Parathyroid adenoma (tissue), 2 donors: Measurements from ENCODE around the gene LURAP1L.

ENCODE experiments used
- H2AFZ ChIP-seq: fragments of 300-600 bp; sonication (generic); one replicate; pipeline ENCODE4 v1.7.0; 2017; ENCODE audit warnings: antibody characterized with exemption, mild to moderate bottlenecking
- H3K27ac ChIP-seq: fragments of 300-600 bp; sonication (generic); one replicate; pipeline ENCODE4 v1.7.0; 2017
- H3K27me3 ChIP-seq: fragments of 300-600 bp; sonication (generic); one replicate; pipeline ENCODE4 v1.7.0; 2017; ENCODE audit warnings: low read length; ENCODE audit not compliant: control insufficient read depth, insufficient read depth
- H3K36me3 ChIP-seq: fragments of 300-600 bp; sonication (generic); one replicate; pipeline ENCODE4 v1.7.0; 2017; ENCODE audit warnings: low read length; ENCODE audit not compliant: control insufficient read depth, insufficient read depth
- H3K4me1 ChIP-seq: fragments of 300-600 bp; sonication (generic); one replicate; pipeline ENCODE4 v1.7.0; 2017; ENCODE audit warnings: control low read depth
- H3K4me2 ChIP-seq: fragments of 300-600 bp; sonication (generic); one replicate; pipeline ENCODE4 v1.7.0; 2017; ENCODE audit warnings: low read length
- H3K4me3 ChIP-seq: fragments of 300-600 bp; sonication (generic); one replicate; pipeline ENCODE4 v1.7.0; 2017; ENCODE audit warnings: low read depth, low read length
- H3K79me2 ChIP-seq: fragments of 300-600 bp; sonication (generic); one replicate; pipeline ENCODE4 v1.7.0; 2017; ENCODE audit warnings: control low read depth
- H3K9ac ChIP-seq: fragments of 300-600 bp; sonication (generic); one replicate; pipeline ENCODE4 v1.7.0; 2017; ENCODE audit warnings: mild to moderate bottlenecking
- H3K9me3 ChIP-seq: fragments of 300-600 bp; sonication (generic); one replicate; pipeline ENCODE4 v1.7.0; 2017; ENCODE audit warnings: low read length; ENCODE audit not compliant: control insufficient read depth
- CTCF ChIP-seq: fragments of 300-600 bp; sonication (generic); IDR thresholded peaks from one replicate; pipeline ENCODE4 v1.7.0; 2017; ENCODE audit warnings: antibody characterized with exemption, mild to moderate bottlenecking
- donor health status: primary hyperparathyroidism.

The LURAP1L gene

GRCh38 chr9:12847561-12847960 is 72.7 kb downstream of the LURAP1L start:
- no peak overlapping the region for H3K9ac ChIP-seq
- H3K4me2 ChIP-seq: no peak overlapping the region
- no peaks in the 10 kb centered on the region for H3K9me3 ChIP-seq
- H3K27me3 ChIP-seq: no peaks in the 10 kb centered on the region
- no peak overlapping the region for H3K4me3 ChIP-seq
- no peaks in the 10 kb centered on the region for H3K4me1 ChIP-seq
- no peak for TF ChIP-seq CTCF
- H3K27ac ChIP-seq: no peak overlapping the region
- no peak overlapping the region for H2AFZ ChIP-seq
- no peaks in the 10 kb centered on the region for H3K79me2 ChIP-seq
- no peaks in the 10 kb centered on the region for H3K36me3 ChIP-seq

- Histone ChIP-seq H3K4me3 (no peak overlapping the region), H3K9ac (no peak overlapping the region), H3K79me2 (no peaks in the 10 kb centered on the region), H3K36me3 (no peaks in the 10 kb centered on the region), H3K27me3 (no peaks in the 10 kb centered on the region), H3K4me2 (no peak overlapping the region), H3K9me3 (no peaks in the 10 kb centered on the region), H3K27ac (no peak overlapping the region), H3K4me1 (no peaks in the 10 kb centered on the region), H2AFZ (no peak overlapping the region)
- no peak for TF ChIP-seq CTCF
These were observed 74.7 kb downstream of the LURAP1L start for GRCh38 chr9:12849486-12850003.

- Histone ChIP-seq H3K27me3 (no peaks in the 10 kb centered on the region), H3K4me3 (no peak overlapping the region)
- no peak for TF ChIP-seq CTCF
These were observed 76.7 kb downstream of the LURAP1L start for GRCh38 chr9:12851341-12852090.

GRCh38 chr9:12853051-12853450 is 78.2 kb downstream of the LURAP1L start:
- no peaks in the 10 kb centered on the region for H3K9me3 ChIP-seq
- H3K4me2 ChIP-seq: no peak overlapping the region
- H3K9ac ChIP-seq: no peak overlapping the region
- H3K4me3 ChIP-seq: no peak overlapping the region
- no peak overlapping the region for H3K27ac ChIP-seq
- no peaks in the 10 kb centered on the region for H3K36me3 ChIP-seq
- no peak overlapping the region for H2AFZ ChIP-seq
- H3K27me3 ChIP-seq: no peaks in the 10 kb centered on the region
- H3K4me1 ChIP-seq: no peaks in the 10 kb centered on the region
- TF ChIP-seq CTCF: no peak
- no peaks in the 10 kb centered on the region for H3K79me2 ChIP-seq

More at GRCh38 chr9:12851341-12852090, 76.7 kb downstream of the LURAP1L start:
- Histone ChIP-seq H3K36me3 (no peaks in the 10 kb centered on the region), H3K9ac (no peak overlapping the region), H3K4me2 (no peak overlapping the region), H2AFZ (no peak overlapping the region), H3K9me3 (no peaks in the 10 kb centered on the region), H3K4me1 (no peaks in the 10 kb centered on the region), H3K79me2 (no peaks in the 10 kb centered on the region), H3K27ac (no peak overlapping the region)

GRCh38 chr9:12854221-12854620 is 79.4 kb downstream of the LURAP1L start:
- Histone ChIP-seq H3K79me2 (no peaks in the 10 kb centered on the region), H3K4me1 (no peaks in the 10 kb centered on the region), H3K9ac (no peak overlapping the region), H3K27ac (no peak overlapping the region), H2AFZ (no peak overlapping the region), H3K4me3 (no peak overlapping the region), H3K4me2 (no peak overlapping the region), H3K27me3 (no peaks in the 10 kb centered on the region), H3K9me3 (no peaks in the 10 kb centered on the region), H3K36me3 (no peaks in the 10 kb centered on the region)
- no peak for TF ChIP-seq CTCF
